Mesenchymal stem cell (in vitro differentiated cells and primary cell): Measurements from ENCODE around the gene DOCK2.

Source experiments
- DNase-seq: peaks from one replicate; pipeline ENCODE4 v3.0.0-alpha.2; 2013
- H2AFZ ChIP-seq: one replicate; pipeline ENCODE4 v1.6.1; 2013; ENCODE audit warnings: low read depth, mild to moderate bottlenecking, control low read depth, inconsistent platforms, low read length, moderate library complexity
- H2AK5ac ChIP-seq: 2 replicates; pipeline ENCODE4 v1.6.1; 2013; ENCODE audit warnings: low read length, moderate library complexity, mild to moderate bottlenecking, inconsistent platforms; ENCODE audit not compliant: severe bottlenecking
- H2BK120ac ChIP-seq: one replicate; pipeline ENCODE4 v1.6.1; 2013; ENCODE audit warnings: low read depth, mild to moderate bottlenecking, inconsistent platforms, low read length, moderate library complexity
- H2BK12ac ChIP-seq, 2 experiments: one replicate each; pipeline ENCODE4 v1.6.1; 2013; ENCODE audit warnings: inconsistent platforms in 2 of 2, low read length in 2 of 2, mild to moderate bottlenecking in 2 of 2, moderate library complexity in 2 of 2, control low read depth in 1 of 2
- H2BK15ac ChIP-seq: one replicate; pipeline ENCODE4 v1.6.1; 2013; ENCODE audit warnings: mild to moderate bottlenecking, low read depth, inconsistent platforms; ENCODE audit not compliant: poor library complexity, severe bottlenecking
- H2BK5ac ChIP-seq: 2 replicates; pipeline ENCODE4 v1.6.1; 2013; ENCODE audit warnings: low read depth, mild to moderate bottlenecking, low read length, control low read depth, inconsistent platforms; ENCODE audit not compliant: poor library complexity, severe bottlenecking
- H3K14ac ChIP-seq, 2 experiments: one replicate each; pipeline ENCODE4 v1.6.1; 2013; ENCODE audit warnings: inconsistent platforms in 2 of 2, low read length in 2 of 2, control low read depth in 1 of 2, mild to moderate bottlenecking in 1 of 2, moderate library complexity in 1 of 2
- H3K18ac ChIP-seq, 2 experiments: one replicate each; pipeline ENCODE4 v1.6.1; 2013; ENCODE audit warnings: inconsistent platforms in 2 of 2, low read length in 2 of 2, control low read depth in 1 of 2, low read depth in 1 of 2, mild to moderate bottlenecking in 1 of 2
- H3K23ac ChIP-seq, 2 experiments: one replicate each; pipeline ENCODE4 v1.6.1; 2013; ENCODE audit warnings: inconsistent platforms in 2 of 2, low read length in 2 of 2, mild to moderate bottlenecking in 2 of 2, moderate library complexity in 2 of 2, control low read depth in 1 of 2
- H3K27ac ChIP-seq: 2 replicates; pipeline ENCODE4 v1.5.1; 2013; ENCODE audit warnings: mild to moderate bottlenecking, moderate library complexity, low read length, control low read depth, inconsistent platforms; ENCODE audit not compliant: poor library complexity, severe bottlenecking
- H3K27me3 ChIP-seq, 2 experiments: 2 replicates each; pipeline versions ENCODE4 v1.6.1 to v1.7.0; 2013; ENCODE audit warnings: low read length in 2 of 2, mild to moderate bottlenecking in 2 of 2, moderate library complexity in 2 of 2, control low read depth in 1 of 2, inconsistent platforms in 1 of 2; ENCODE audit not compliant: control insufficient read depth in 1 of 2, insufficient read depth in 1 of 2
- H3K36me3 ChIP-seq, 2 experiments: 2 replicates each; pipeline versions ENCODE4 v1.6.1 to v1.7.0; 2013; ENCODE audit warnings: low read length in 2 of 2, control low read depth in 1 of 2, inconsistent platforms in 1 of 2, low read depth in 1 of 2, mild to moderate bottlenecking in 1 of 2; ENCODE audit not compliant: insufficient read depth in 2 of 2, control insufficient read depth in 1 of 2
- H3K4ac ChIP-seq, 2 experiments: one replicate each; pipeline ENCODE4 v1.6.1; 2013; ENCODE audit warnings: inconsistent platforms in 2 of 2, low read length in 2 of 2, mild to moderate bottlenecking in 2 of 2, moderate library complexity in 2 of 2, control low read depth in 1 of 2, low read depth in 1 of 2
- H3K4me1 ChIP-seq: 2 replicates; pipeline ENCODE4 v1.6.1; 2013; ENCODE audit warnings: low read depth, low read length, control low read depth; ENCODE audit not compliant: control insufficient read depth, insufficient read depth
- H3K4me2 ChIP-seq: 2 replicates; pipeline ENCODE4 v1.6.1; 2013; ENCODE audit warnings: low read length, mild to moderate bottlenecking, inconsistent platforms; ENCODE audit not compliant: poor library complexity, severe bottlenecking
- H3K4me3 ChIP-seq, 2 experiments: 2 replicates each; pipeline versions ENCODE4 v1.5.1 to v1.7.0; 2013; ENCODE audit warnings: low read length in 2 of 2, mild to moderate bottlenecking in 2 of 2, control low read depth in 1 of 2, low read depth in 1 of 2; ENCODE audit not compliant: insufficient read depth in 1 of 2
- H3K79me1 ChIP-seq: replicated peaks from 2 replicates; pipeline ENCODE4 v1.6.1; 2013; ENCODE audit warnings: mild to moderate bottlenecking, control low read depth, low read length, inconsistent platforms; ENCODE audit not compliant: poor library complexity, severe bottlenecking
- H3K9ac ChIP-seq: 2 replicates; pipeline ENCODE4 v1.7.0; 2013; ENCODE audit warnings: mild to moderate bottlenecking, low read length, moderate library complexity
- H3K9me3 ChIP-seq: 2 replicates; pipeline ENCODE4 v1.7.0; 2013; ENCODE audit warnings: mild to moderate bottlenecking, low read length; ENCODE audit not compliant: control insufficient read depth
- H4K8ac ChIP-seq: one replicate; pipeline ENCODE4 v1.6.1; 2013; ENCODE audit warnings: inconsistent platforms, mild to moderate bottlenecking, low read length, moderate library complexity
- H4K91ac ChIP-seq: one replicate; pipeline ENCODE4 v1.6.1; 2013; ENCODE audit warnings: mild to moderate bottlenecking, low read length, inconsistent platforms
- WGBS: methylation state at CpG from one replicate; pipeline ENCODE4 v1.1.7; 2013; ENCODE audit warnings: mixed read lengths; 5-methylcytosine and 5-hydroxymethylcytosine counted together

DOCK2 gene

GRCh38 chr5:170078458-170078857 lies 441.4 kb downstream of the DOCK2 start:
- Histone ChIP-seq H4K8ac (no peak overlapping the region), H3K4me1 (no peaks in the 10 kb centered on the region), H3K27me3 (peaks cover 0 to 21% of the 10 kb centered on the region in 2 experiments), H3K27ac (no peak overlapping the region), H3K9me3 (no peaks in the 10 kb centered on the region), H2AFZ (no peak overlapping the region), H3K23ac (no peak overlapping the region), H3K4me2 (no peak overlapping the region), H2BK120ac (no peak overlapping the region), H3K4ac (no peak overlapping the region), H4K91ac (no peak overlapping the region), H3K36me3 (peaks cover 0 to 3% of the 10 kb centered on the region in 2 experiments), H3K14ac (no peak overlapping the region), H2BK5ac (no peak overlapping the region), H3K4me3 (no peak overlapping the region), H3K9ac (no peak overlapping the region), H3K18ac (no peak overlapping the region), H2BK15ac (no peak overlapping the region), H2BK12ac (no peak overlapping the region), H3K79me1 (no peaks in the 10 kb centered on the region), H2AK5ac (no peak overlapping the region)
- WGBS = 90% methylated on average over 3 of the region's 3 CpGs
- DNase-seq = no peak

GRCh38 chr5:170078931-170079330 lies 441.9 kb downstream of the DOCK2 start:
- Histone ChIP-seq H3K4me3 (no peak overlapping the region), H3K9ac (no peak overlapping the region), H3K14ac (no peak overlapping the region), H3K36me3 (peaks cover 0 to 3% of the 10 kb centered on the region in 2 experiments), H4K8ac (no peak overlapping the region), H3K4ac (no peak overlapping the region), H3K79me1 (no peaks in the 10 kb centered on the region), H3K18ac (no peak overlapping the region), H2AK5ac (no peak overlapping the region), H2BK12ac (no peak overlapping the region), H3K27me3 (peaks cover 0 to 25% of the 10 kb centered on the region in 2 experiments), H3K23ac (no peak overlapping the region), H3K4me2 (no peak overlapping the region), H3K9me3 (no peaks in the 10 kb centered on the region), H2BK120ac (no peak overlapping the region), H3K27ac (no peak overlapping the region), H2BK5ac (no peak overlapping the region), H3K4me1 (no peaks in the 10 kb centered on the region), H2BK15ac (no peak overlapping the region), H2AFZ (no peak overlapping the region), H4K91ac (no peak overlapping the region)
- DNase-seq = no peak
- WGBS = 92% methylated on average over 13 of the region's 13 CpGs

GRCh38 chr5:170080217-170080616 lies 443.1 kb downstream of the DOCK2 start:
- Histone ChIP-seq H3K9ac (no peak overlapping the region), H2BK15ac (no peak overlapping the region), H3K14ac (no peak overlapping the region), H3K27me3 (peaks cover 0 to 37% of the 10 kb centered on the region in 2 experiments), H4K8ac (no peak overlapping the region), H2BK5ac (no peak overlapping the region), H3K27ac (no peak overlapping the region), H3K36me3 (peaks cover 0 to 3% of the 10 kb centered on the region in 2 experiments), H3K4ac (no peak overlapping the region), H3K79me1 (no peaks in the 10 kb centered on the region), H2AK5ac (no peak overlapping the region), H2BK120ac (no peak overlapping the region), H2BK12ac (no peak overlapping the region), H3K9me3 (no peaks in the 10 kb centered on the region), H3K18ac (no peak overlapping the region), H2AFZ (no peak overlapping the region), H4K91ac (no peak overlapping the region), H3K4me2 (no peak overlapping the region), H3K23ac (no peak overlapping the region), H3K4me3 (no peak overlapping the region), H3K4me1 (no peaks in the 10 kb centered on the region)
- WGBS = no CpG with 5 or more reads among the region's 1 CpG
- no peak for DNase-seq

GRCh38 chr5:170080786-170081445 lies 443.8 kb downstream of the DOCK2 start:
- Histone ChIP-seq H3K79me1 (no peaks in the 10 kb centered on the region), H3K18ac (no peak overlapping the region), H2AK5ac (no peak overlapping the region), H2BK15ac (no peak overlapping the region), H3K4me2 (no peak overlapping the region), H3K14ac (peak overlapping the region in 1 of 2 experiments; percentile 14), H3K4me1 (no peaks in the 10 kb centered on the region), H3K27me3 (peaks cover 0 to 37% of the 10 kb centered on the region in 2 experiments), H2AFZ (no peak overlapping the region), H2BK5ac (no peak overlapping the region), H3K9ac (no peak overlapping the region), H3K9me3 (peaks cover 4% of the 10 kb centered on the region), H3K23ac (no peak overlapping the region), H2BK12ac (no peak overlapping the region), H4K91ac (no peak overlapping the region), H4K8ac (no peak overlapping the region), H3K4ac (no peak overlapping the region), H3K27ac (no peak overlapping the region), H3K36me3 (peaks cover 0 to 3% of the 10 kb centered on the region in 2 experiments), H3K4me3 (no peak overlapping the region), H2BK120ac (no peak overlapping the region)
- DNase-seq = no peak
- 88% methylated on average over 8 of the region's 8 CpGs for WGBS
